Activated CD8-positive, alpha-beta memory T cell treated with anti-CD3 and anti-CD28 coated beads for 36 hours (primary cell): Measurements from ENCODE around the gene TBX2. TPM values are rescaled to one million over a fixed set of nuclear protein-coding genes. Genes with fewer than 3 reads are reported as not detected.

Experiments used
- CTCF ChIA-PET: fragments of 350-600 bp; sonication (Branson Sonifier 250); formaldehyde crosslinking; loops from one replicate; lab custom pipeline; 2021; ENCODE audit warnings: antibody characterized with exemption; lab: Charles Lee
- POLR2A ChIA-PET: fragments of 350-600 bp; sonication (Branson Sonifier 250); formaldehyde crosslinking; loops from one replicate; lab custom pipeline; 2021; ENCODE audit warnings: antibody characterized with exemption; lab: Charles Lee
- total RNA-seq, 2 experiments: library from RNA; stranded (reverse); gene quantifications; one replicate each; pipeline ENCODE4 v1.2.3, GENCODE V29; 2021

Gene TBX2
- total RNA-seq, 2 experiments from 2014 or later = not detected

DNA sequence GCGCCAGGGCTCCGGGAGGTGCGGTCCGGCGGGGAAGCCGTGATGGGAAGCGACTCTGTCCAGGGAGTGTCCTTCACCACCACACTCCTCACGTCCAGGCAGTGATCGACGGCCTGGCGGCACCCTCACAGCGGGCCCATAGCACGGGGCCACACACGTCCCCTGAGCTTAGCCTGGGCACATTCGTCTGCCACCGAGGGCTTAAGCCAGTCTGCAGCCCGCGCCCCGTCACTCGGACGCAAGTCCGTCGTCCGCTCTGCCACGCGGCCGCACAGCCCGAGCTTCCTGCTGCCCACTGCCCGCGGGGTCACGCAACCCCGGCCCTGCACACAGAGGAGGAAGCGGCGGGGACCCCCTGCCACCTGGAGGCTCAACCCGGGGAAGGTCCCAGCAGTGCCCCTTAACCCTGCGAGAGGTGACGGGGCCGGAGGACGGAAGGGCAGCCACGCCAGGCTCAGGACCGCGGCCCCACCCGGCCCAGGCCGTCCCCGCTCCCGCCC is 3.0 kb upstream of the TBX2 start:
- ChIA-PET CTCF (no interaction called here), POLR2A (interaction anchor here (0.5 kb wide), 1 partner anchor 8 kb away, joined by 4 read pairs; no protein-coding TSS in a partner anchor)

DNA sequence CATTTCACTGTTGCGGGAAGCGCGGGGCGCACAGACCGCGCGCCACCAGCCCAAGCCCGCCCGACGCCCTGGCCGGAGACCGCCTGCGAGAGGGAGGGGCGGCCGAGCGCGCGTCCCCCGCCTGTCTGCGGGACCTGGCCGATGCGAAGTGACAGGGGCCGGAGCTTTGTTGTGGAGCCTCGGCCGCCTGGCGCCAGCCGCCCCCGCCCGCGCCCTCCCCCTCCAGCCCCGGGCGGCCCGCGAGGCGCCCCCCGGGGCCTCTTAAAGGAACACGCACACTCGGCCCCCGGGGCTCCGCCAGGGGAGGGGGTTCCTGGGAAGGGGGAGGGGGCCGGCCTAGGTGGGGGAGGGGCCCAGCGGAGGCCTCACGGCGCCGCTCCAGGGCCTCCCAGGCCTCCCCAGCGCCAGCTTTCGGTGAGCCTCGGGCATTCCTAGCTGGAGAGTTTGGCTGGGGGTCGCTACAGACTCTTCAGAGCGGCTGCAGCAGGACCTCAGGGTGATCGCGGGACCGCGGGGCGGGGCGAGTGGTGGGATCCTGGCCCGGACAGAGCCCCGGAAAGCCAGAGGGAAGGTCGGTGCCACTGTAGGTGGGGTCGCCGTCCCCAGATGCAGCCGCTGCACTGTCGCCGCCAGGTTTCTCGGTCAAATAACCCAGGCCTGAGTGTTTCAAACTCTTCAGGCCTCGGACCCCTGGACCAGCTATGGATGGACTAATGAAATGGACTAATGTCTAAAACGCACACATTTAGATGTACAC is 2.4 kb upstream of the TBX2 start:
- CTCF ChIA-PET = interaction anchor here (0.7 kb wide), 1 partner anchor 226 kb away, joined by 3 read pairs; no protein-coding TSS in a partner anchor
- POLR2A ChIA-PET = interaction anchor here (0.5 kb wide), 1 partner anchor 8 kb away, joined by 4 read pairs; no protein-coding TSS in a partner anchor

DNA sequence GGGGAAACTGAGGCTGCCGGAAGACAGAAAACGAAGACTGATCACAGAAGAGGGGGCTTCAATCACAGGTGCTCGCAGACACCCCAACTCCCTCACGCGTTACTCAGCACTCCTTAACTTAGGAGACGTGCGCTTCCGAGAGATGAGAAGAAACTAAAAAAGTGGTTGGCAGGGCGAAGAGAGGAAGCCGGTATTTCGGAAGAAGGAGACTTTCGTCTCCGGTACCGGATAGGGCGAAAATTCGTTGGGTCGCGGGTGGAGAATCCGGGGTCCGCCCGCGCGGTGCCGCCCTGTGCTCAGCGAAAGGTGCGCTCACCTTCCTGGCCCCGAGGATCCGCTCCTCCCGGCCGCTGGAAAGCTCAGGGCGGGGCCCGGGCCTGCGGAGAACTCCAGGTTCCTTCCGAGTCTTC is 917 bp upstream of the TBX2 start:
- POLR2A ChIA-PET = interaction anchor here (0.6 kb wide), 1 partner anchor 614 kb away, joined by 3 read pairs; no protein-coding TSS in a partner anchor

GRCh38 chr17:61400066-61400716 is 548 bp downstream of the TBX2 start:
- ChIA-PET POLR2A (no interaction called here), CTCF (interaction anchor here (0.9 to 5.1 kb wide), 2 partner anchors 10 to 11 kb away, joined by 5 to 33 read pairs; no protein-coding TSS in a partner anchor)

More for the DNA sequence above, 917 bp upstream of the TBX2 start:
- CTCF ChIA-PET = interaction anchor here (5.1 kb wide), 1 partner anchor 13 kb away, joined by 33 read pairs; no protein-coding TSS in a partner anchor

- ChIA-PET POLR2A (no interaction called here), CTCF (interaction anchor here (5.1 kb wide), 1 partner anchor 11 kb away, joined by 33 read pairs; no protein-coding TSS in a partner anchor)
Measured at GRCh38 chr17:61400717-61401388, 1.2 kb downstream of the TBX2 start.

GRCh38 chr17:61401389-61402072 is 1.9 kb downstream of the TBX2 start:
- POLR2A ChIA-PET = no interaction called here
- CTCF ChIA-PET = interaction anchor here (5.1 kb wide), 1 partner anchor 10 kb away, joined by 33 read pairs; no protein-coding TSS in a partner anchor

DNA sequence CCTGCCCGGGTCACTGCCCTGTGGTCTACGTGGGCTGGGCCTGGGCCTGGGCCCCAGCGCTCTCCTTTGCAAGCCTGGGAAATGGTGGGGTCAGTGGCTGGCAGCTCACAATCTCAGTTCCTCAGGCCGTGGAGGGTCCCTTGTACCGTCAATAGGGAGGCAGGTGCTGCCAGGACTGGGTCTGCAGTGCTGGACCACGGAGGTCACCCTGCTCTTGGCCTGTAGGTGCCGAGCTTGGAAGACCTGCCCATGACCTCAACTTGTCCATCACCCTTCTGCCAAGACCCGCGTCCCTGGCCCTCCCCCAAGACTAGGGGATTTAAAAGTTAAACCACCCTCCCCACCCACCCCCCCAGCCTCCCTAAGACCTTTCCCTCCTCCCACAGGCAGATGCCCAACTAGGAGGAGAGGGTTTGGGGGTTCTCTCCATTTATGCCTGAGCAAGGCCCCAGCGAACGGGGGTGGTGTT is 2.5 kb downstream of the TBX2 start:
- POLR2A ChIA-PET = no interaction called here
- CTCF ChIA-PET = interaction anchor here (5.1 kb wide), 1 partner anchor 9 kb away, joined by 33 read pairs; no protein-coding TSS in a partner anchor

GRCh38 chr17:61402978-61403800 is 3.5 kb downstream of the TBX2 start:
- POLR2A ChIA-PET = no interaction called here
- CTCF ChIA-PET = interaction anchor here (1.3 to 5.1 kb wide), 2 partner anchors 8 to 662 kb away, joined by 3 to 33 read pairs; no protein-coding TSS in a partner anchor

- ChIA-PET POLR2A (no interaction called here), CTCF (interaction anchor here (1.3 kb wide), 1 partner anchor 662 kb away, joined by 3 read pairs; no protein-coding TSS in a partner anchor)
Measured at GRCh38 chr17:61403801-61404662, 4.4 kb downstream of the TBX2 start.

DNA sequence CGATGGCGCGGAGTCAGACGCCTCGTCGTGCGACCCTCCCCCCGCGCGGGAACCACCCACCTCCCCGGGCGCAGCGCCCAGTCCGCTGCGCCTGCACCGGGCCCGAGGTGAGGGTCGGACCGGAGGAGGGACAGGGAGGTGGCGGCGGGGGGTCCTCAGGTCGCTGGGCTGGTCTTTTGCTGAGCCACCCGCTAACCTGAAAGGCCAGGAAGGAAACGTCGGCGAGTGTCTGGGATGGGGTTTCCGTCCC is 4.9 kb downstream of the TBX2 start:
- ChIA-PET POLR2A (no interaction called here), CTCF (interaction anchor here (1.3 kb wide), 1 partner anchor 661 kb away, joined by 3 read pairs; no protein-coding TSS in a partner anchor)

- CTCF ChIA-PET = interaction anchor here (1.3 kb wide), 1 partner anchor 661 kb away, joined by 3 read pairs; no protein-coding TSS in a partner anchor
- POLR2A ChIA-PET = interaction anchor here (0.6 kb wide), 2 partner anchors 8 to 619 kb away, joined by 3 to 4 read pairs; no protein-coding TSS in a partner anchor
Measured at GRCh38 chr17:61404913-61405685, 5.5 kb downstream of the TBX2 start.

GRCh38 chr17:61405686-61406536 is 6.3 kb downstream of the TBX2 start:
- CTCF ChIA-PET = no interaction called here
- POLR2A ChIA-PET = interaction anchor here (0.6 kb wide), 1 partner anchor 618 kb away, joined by 3 read pairs; no protein-coding TSS in a partner anchor

DNA sequence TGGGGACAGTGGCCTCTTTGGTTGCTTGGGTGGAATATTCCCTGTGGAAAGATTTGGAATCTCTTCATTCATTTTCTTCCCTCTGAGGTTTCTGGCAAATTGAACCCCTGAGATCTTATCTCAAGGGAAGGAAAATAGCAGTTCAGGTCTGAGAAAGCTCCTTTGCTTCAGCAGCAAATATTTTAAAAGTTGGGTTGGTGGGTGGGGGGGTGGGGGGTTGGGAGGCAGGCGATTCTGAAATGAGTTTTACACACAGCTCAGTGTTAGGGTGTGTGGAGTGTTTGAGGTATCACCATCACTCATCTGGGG is 6.8 kb downstream of the TBX2 start:
- CTCF ChIA-PET = no interaction called here
- POLR2A ChIA-PET = no interaction called here

DNA sequence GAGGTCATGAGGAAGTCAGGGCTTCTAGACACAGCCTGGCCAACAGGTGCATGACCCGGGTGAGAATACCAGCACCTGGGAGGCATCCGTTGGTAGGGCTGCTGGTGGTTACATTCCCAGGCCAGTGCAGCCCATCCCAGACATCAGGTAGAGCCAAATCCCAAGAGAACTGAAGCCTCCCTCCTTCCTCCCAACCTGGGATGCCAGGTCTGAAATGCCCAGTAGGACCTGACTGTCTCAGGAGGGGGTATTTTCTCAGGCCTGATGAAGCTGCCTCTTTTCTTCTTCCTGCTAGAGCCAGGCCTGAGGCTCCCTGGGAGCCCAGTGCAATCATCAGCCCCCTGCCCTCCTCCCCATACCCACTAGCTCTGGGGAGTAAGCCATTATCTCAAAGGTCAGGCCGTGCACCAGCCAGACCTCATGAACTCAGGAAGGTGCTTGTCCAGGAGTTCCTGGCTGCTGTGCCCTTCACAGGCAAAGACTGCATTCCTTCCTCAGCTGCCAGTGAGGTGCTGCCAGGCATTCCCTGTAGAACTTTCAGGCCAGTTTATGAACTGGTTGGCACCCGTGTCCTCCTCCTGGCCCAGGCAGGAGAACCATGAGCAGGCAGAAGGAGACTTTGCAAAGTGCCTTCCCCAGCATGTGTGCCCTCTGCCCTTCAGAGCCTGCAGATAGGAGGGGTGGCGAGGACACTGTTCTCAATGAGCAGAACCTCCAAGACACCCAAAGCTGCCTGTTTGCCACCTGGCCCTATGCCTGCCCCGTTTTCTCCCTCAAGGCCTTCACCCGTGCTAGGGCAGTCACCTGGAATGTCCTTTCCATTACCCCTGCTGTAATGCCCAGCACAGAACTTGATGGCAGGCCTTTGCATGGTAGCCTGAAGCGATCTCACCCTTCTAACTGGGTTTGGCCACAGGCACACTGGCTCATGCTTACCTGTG is 7.6 kb downstream of the TBX2 start:
- ChIA-PET CTCF (no interaction called here), POLR2A (no interaction called here)
